ENCODE results near the gene PDE4D.

- TF ChIP-seq, protein P1, sequence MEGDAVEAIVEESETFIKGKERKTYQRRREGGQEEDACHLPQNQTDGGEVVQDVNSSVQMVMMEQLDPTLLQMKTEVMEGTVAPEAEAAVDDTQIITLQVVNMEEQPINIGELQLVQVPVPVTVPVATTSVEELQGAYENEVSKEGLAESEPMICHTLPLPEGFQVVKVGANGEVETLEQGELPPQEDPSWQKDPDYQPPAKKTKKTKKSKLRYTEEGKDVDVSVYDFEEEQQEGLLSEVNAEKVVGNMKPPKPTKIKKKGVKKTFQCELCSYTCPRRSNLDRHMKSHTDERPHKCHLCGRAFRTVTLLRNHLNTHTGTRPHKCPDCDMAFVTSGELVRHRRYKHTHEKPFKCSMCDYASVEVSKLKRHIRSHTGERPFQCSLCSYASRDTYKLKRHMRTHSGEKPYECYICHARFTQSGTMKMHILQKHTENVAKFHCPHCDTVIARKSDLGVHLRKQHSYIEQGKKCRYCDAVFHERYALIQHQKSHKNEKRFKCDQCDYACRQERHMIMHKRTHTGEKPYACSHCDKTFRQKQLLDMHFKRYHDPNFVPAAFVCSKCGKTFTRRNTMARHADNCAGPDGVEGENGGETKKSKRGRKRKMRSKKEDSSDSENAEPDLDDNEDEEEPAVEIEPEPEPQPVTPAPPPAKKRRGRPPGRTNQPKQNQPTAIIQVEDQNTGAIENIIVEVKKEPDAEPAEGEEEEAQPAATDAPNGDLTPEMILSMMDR (IDR thresholded peaks at IDR 0.05): no peak
- no peak for TF ChIP-seq POLR2A (IDR thresholded peaks at IDR 0.05)
Observed at GRCh38 chr5:59021286-59021673, 872.2 kb downstream of the PDE4D start.
